HG03066 (cell line): ENCODE measurements around the gene NOVA2.
"Not testable (repeated sequence)": the region's sequence is repeated elsewhere in the genome, so short reads cannot be mapped to it uniquely, and the experiment has no call there.

ENCODE experiments used
- ATAC-seq: cut with Tn5 transposase; IDR thresholded peaks from one replicate; pipeline ENCODE4 v1.9.1; 2021; ENCODE audit warnings: low read depth; ENCODE audit not compliant: unreplicated experiment

Gene NOVA2

GRCh38 chr19:45899253-45899652 lies 74.4 kb downstream of the NOVA2 start:
- no peak for ATAC-seq

- ATAC-seq = no peak
Observed at GRCh38 chr19:45897261-45897812, 76.3 kb downstream of the NOVA2 start.

DNA sequence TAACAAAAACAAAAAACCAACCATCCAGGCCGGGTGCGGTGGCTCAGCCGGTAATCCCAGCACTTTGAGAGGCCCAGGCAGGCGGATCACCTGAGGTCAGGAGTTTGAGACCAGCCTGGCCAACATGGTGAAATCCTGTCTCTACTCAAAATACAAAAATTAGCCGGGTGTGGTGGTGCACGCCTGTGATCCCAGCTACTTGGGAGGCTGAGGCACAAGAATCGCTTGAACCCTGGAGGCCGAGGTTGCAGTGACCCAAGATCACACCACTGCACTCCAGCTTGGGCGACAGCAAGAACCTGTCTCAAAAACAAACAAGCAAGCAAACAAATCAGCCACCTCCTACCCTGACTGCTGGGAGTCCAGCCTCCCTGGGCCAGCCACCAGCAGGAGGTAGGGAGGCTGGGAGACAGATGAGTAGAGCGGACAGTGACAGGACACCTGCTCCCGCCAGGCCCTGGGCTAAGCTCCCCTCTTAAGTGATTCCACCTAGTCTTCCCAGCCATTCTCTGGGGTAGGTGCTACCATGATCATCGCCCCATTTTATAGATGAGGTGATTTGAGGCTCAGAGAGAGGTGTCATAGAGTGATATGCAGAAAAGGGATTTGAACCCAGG lies 77.6 kb downstream of the NOVA2 start:
- ATAC-seq = not testable (repeated sequence)

- ATAC-seq = no peak
Observed at GRCh38 chr19:45895519-45895972, 78.1 kb downstream of the NOVA2 start.

- no peak for ATAC-seq
Observed at GRCh38 chr19:45890877-45891276, 82.8 kb downstream of the NOVA2 start.

DNA sequence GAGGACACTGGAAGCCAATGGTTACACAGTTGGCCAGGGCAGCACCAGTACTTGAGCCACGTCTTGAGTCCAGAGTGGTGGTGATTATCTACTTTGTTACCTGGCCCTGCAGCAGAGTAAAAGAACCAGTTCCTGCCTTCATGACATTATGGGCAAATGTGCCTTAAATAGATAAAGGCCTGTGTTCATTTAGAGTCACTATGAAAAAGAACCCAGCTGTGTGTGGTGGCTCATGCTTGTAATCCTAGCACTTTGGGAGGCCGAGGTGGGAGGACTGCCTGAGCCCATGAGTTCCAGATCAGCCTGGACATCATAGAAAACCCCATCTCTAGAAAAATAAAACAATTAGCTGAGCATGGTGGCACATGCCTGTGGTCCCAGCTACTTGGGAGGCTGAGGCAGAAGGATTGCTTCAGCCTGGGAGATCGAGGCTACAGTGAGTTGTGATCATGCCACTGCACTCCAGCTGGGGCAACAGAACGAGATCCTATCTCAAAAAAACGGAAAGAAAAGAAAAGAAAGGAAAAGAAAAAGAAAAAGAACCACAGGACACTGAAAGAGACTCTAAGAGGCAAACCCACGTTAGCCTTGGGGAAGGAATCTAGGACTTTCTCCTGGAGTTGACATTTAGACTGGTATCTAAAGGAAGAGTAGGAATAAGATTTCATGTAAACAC lies 84.3 kb downstream of the NOVA2 start:
- ATAC-seq = no peak

DNA sequence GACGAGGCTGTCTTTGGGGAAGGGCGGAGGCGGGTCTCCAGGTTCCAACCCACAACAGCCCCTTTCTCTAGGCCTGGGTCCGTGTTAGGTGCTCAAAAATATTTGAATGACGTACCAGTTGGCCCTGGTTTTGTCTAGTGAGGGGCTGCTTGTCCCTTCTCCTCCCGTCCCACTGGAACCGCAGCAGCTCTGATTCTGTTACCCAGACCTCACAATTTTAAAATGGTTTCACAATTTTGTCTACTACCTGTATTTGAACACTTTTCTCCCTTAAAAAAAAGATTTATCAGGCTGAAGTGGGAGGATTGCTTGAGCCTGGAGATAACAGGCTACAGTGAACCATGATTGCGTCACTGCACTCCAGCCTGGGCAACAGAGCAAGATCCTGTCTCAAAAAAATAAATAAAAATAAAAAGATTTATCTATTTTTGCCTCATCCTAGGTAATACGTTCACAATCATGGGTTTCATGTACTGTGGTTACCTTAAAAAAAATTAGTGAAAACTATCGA lies 86.4 kb downstream of the NOVA2 start:
- ATAC-seq = no peak

DNA sequence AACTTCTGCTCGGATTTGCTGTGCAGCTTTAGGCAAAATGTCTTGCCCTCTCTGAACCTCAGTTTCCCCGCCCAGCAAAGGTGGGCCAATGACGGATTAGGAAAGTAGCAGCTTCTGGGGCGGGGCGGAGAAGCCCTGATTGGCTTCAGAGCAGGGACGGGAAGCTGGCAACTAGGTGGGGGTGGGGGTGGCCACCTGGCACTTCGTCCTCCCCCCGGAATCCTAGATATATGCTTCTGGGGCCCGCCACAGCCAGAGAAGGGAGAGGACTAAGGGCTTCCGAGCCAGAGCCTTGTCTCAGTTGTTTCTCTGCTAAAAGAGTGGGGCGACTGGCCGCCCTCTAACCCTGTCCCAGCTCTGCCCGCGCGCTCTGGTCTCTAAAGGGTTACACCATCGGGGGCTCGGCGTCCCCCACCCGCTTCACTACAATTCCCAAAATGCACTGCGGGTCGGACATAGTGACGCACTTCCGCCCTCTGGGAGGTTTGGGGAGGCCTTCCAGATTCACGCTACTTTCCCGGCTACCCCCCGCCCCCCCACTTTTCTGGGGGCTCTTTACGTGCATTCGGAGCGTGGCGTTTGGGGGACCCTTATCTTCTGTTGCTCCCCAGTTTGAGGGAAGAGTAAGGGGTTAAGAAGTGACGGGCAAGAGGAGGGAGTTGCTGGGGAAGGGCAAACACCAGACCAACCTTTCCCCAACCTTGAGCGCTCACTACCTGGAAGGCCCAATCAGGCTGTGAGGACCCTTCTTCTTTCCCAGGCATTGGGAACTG lies 87.1 kb downstream of the NOVA2 start:
- peak; percentile 38 for ATAC-seq

DNA sequence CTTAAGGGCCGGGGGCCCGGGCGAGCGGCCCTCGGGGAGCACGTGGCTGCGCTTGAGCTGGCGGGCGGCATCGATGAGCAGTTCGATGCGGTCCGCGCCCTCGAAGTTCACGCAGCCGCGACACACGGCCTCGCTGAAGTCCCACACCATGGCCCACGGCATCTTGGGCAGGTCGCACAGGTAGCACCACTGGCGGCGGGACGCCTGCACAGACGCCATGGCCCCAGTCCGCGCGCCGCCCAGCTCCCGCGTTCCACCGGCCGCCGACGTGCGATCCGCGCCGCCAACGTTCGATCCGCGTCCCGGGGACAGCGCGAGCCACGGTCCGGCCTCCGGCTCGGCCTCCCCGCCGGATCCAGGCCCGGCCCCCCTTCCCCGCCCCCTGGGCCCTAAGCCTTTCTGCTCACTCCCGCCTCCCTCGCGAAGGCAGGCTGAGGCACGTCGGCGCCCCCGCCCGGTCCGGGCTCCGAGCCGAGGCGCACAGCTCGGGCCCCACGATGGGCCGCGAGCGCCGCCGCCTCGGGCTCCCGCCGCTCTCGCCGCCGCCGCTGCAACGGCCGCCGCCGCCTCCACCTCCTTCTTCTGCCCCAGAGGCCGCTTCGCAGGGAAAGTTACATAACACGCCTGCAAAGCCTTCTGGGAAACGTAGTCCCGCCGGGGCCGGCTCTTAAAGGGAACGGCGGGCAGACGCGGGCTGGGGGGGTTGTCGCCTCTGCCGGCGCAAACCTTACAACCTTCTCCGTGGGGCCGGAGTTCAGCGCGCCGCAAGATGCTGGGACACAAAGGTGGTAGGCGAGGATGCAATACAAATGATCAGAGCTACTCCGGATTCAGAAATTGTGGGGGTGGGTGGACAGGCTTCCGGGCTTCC lies 87.9 kb downstream of the NOVA2 start, which contains the start of gene IRF2BP1:
TSS of gene IRF2BP1 (minus strand) at position 586 of the 871 bp plus-strand sequence. CDS start at position 219, 367 bp downstream.
- peak; percentile 45 for ATAC-seq

DNA sequence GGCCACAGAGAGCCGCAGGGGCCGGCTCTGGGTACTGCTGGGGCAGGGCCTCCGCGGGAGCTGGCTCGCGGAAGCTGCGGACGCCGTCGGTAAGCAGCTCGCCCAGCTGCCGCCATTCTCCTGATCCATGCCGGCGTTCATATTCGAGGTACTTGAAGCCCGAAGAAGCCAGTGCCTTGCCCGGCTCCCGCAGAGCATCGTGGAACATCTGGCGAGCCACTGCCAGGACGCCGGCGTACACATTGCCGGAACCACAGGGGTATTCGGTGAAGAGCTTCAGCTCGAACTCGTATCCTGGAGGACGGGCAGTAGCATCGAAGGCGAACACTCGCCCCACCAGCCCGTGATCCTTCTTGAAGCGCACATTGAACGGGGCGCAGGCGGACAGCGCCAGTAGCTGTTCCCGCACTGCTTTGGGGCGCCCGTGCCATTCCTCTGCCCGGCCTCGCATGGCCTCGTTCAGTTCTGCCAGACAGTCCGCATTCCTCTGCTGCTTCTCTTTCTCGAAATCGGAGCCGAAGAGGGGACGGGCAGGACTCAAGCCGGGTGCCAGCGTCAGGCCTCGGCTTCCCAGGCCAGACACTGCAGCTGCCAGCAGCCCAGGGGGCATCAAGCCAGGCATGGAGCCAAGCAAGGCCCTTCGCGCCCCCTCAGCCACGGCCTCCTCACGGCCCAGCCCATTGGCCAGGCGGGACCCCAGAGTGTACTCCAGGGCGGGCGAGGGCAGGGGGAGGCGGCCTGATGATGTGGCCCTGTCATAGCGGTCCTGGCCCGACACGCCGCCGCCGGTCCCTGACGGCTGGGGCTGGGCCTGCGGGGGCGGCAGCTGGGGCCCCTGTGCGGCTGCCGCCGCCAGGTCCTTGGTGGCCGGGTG lies 88.7 kb downstream of the NOVA2 start:
- ATAC-seq = no peak

DNA sequence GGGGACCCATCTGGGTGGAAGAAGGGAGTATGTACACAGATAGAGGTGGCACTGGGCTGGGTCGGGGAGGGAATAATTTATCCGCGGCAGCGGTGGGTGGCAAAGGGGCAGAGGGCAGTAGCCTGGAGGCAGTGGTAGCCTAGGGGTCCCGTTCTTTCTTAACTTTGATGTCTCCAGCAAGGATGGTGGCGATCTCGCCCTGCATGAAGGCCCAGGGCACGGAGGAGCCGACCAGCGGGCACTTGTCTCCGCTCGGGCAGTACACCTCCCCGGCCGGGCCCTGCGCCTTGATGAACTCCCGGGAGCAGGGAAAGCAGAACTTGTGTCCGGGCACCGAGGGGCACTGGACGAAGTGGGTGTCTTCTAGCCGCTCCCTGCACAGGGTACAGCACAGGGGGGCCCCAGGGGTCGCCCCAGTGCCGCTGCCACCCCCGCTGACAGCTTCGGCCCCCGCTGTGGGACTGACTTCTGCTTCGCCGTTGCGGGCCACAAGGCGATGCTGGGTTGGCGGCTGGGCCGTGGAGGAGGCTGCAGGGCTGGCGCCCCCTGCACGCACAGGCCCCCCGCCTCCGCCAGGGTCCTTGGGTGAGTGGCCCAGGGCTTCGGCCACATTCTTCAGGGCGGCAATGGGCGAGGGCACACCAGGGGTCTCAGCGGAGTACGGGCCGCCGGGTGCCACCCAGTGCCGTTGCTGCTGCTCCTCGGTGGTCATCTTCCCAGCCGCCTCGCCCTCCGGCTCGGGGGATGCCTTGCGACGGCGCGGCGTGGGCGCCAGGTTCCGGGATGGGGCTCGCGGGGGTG lies 89.6 kb downstream of the NOVA2 start:
- no peak for ATAC-seq
